Endothelial cell of umbilical vein (primary cell): ENCODE measurements around the gene PDS5B. TPM values are rescaled to one million over a fixed set of nuclear protein-coding genes. Genes with fewer than 3 reads are reported as not detected.

ENCODE experiments used
- BruUV-seq: library from RNA; stranded (reverse); fragments of 400-500 nt; replicated peaks from 2 replicates; lab custom pipeline; 2021; lab: Mats Ljungman, UMichigan
- CTCF ChIA-PET: fragments of 300-600, 350-600 bp; sonication (Branson Sonifier 250); formaldehyde crosslinking; loops from one replicate; lab custom pipeline; 2021; ENCODE audit warnings: antibody characterized with exemption, inconsistent platforms; lab: Charles Lee
- POLR2A ChIA-PET: fragments of 300-600, 350-600 bp; sonication (Branson Sonifier 250); formaldehyde crosslinking; loops from one replicate; lab custom pipeline; 2021; ENCODE audit warnings: antibody characterized with exemption, inconsistent platforms; lab: Charles Lee
- DNase-seq: peaks from one replicate; pipeline ENCODE4 v3.0.0-alpha.2; 2011; ENCODE audit warnings: low read depth, low spot score
- FAIRE-seq: peaks from 2 replicates; lab custom pipeline; 2011; peaks lifted over from hg19 to GRCh38; lab: Jason Lieb, UNC
- H2AFZ ChIP-seq: 2 replicates; pipeline ENCODE4 v1.6.0; 2012; ENCODE audit warnings: low read depth, low read length, control low read depth, inconsistent platforms
- H3K27ac ChIP-seq: 2 replicates; pipeline ENCODE4 v1.5.1; 2011; ENCODE audit warnings: low read depth, mild to moderate bottlenecking, control low read depth, low read length, moderate library complexity; ENCODE audit not compliant: insufficient read depth
- H3K27me3 ChIP-seq, 2 experiments: 2 replicates each; pipeline versions ENCODE4 v1.6.0 to v1.6.1; 2011; ENCODE audit warnings: low read length in 2 of 2, mixed read lengths in 1 of 2; ENCODE audit not compliant: control insufficient read depth in 2 of 2, insufficient read depth in 2 of 2
- H3K36me3 ChIP-seq, 2 experiments: 2 replicates in 1 of 2; 3 replicates in 1 of 2; pipeline ENCODE4 v1.5.1; 2011; ENCODE audit warnings: low read length in 2 of 2, mild to moderate bottlenecking in 1 of 2, moderate library complexity in 1 of 2; ENCODE audit not compliant: control insufficient read depth in 2 of 2, insufficient read depth in 2 of 2; ENCODE audit errors: extremely low read depth in 1 of 2
- H3K4me1 ChIP-seq: 3 replicates; pipeline ENCODE4 v1.5.1; 2011; ENCODE audit warnings: mild to moderate bottlenecking, low read length; ENCODE audit not compliant: control insufficient read depth, insufficient read depth; ENCODE audit errors: extremely low read depth
- H3K4me2 ChIP-seq: 2 replicates; pipeline ENCODE4 v1.6.1; 2011; ENCODE audit warnings: low read length, control low read depth, mixed read lengths; ENCODE audit not compliant: insufficient read depth
- H3K4me3 ChIP-seq, 3 experiments: fragments of 200-600 bp in 1 of 3; sonication (generic), shearing (Covaris generic) in 1 of 3; replicated peaks in 1 of 3; 2 replicates each; pipeline ENCODE4 v1.5.1; 2011 to 2016; ENCODE audit warnings: control low read depth in 3 of 3, low read length in 3 of 3, mild to moderate bottlenecking in 2 of 3, inconsistent platforms in 1 of 3, low read depth in 1 of 3, moderate library complexity in 1 of 3; ENCODE audit not compliant: insufficient read depth in 1 of 3
- H3K79me2 ChIP-seq: 2 replicates; pipeline ENCODE4 v1.6.0; 2012; ENCODE audit warnings: low read length, inconsistent platforms; ENCODE audit not compliant: control insufficient read depth, insufficient read depth
- H3K9ac ChIP-seq: replicated peaks from 2 replicates; pipeline ENCODE3; 2011; ENCODE audit warnings: low read length, control low read depth; ENCODE audit not compliant: insufficient read depth; ENCODE audit errors: extremely low read depth
- H3K9me1 ChIP-seq: replicated peaks from 3 replicates; pipeline ENCODE4 v1.6.0; 2011; ENCODE audit warnings: mild to moderate bottlenecking, low read length; ENCODE audit not compliant: control insufficient read depth, insufficient read depth; ENCODE audit errors: extremely low read depth
- H3K9me3 ChIP-seq: replicated peaks from 2 replicates; pipeline ENCODE4 v1.5.1; 2012; ENCODE audit warnings: low read length, inconsistent platforms; ENCODE audit not compliant: control insufficient read depth, insufficient read depth
- H4K20me1 ChIP-seq: replicated peaks from 2 replicates; pipeline ENCODE3; 2011; ENCODE audit warnings: mild to moderate bottlenecking, low read length; ENCODE audit not compliant: control insufficient read depth, insufficient read depth; ENCODE audit errors: extremely low read depth
- EZH2 ChIP-seq: IDR thresholded peaks from 2 replicates; pipeline ENCODE4 v1.6.1; 2012; ENCODE audit warnings: borderline replicate concordance, low read depth, mild to moderate bottlenecking, moderate library complexity, low read length, inconsistent platforms; ENCODE audit not compliant: severe bottlenecking
- FOS ChIP-seq: IDR thresholded peaks from 2 replicates; pipeline ENCODE4 v1.6.1; 2011; ENCODE audit warnings: mild to moderate bottlenecking, low read length, moderate library complexity, borderline replicate concordance; ENCODE audit not compliant: insufficient read depth
- GATA2 ChIP-seq: IDR thresholded peaks from 2 replicates; pipeline ENCODE4 v1.7.0; 2011; ENCODE audit warnings: low read depth, mild to moderate bottlenecking, moderate library complexity, mixed read lengths, low read length; ENCODE audit not compliant: insufficient read length, insufficient read depth
- JUN ChIP-seq: IDR thresholded peaks from 2 replicates; pipeline ENCODE4 v1.6.1; 2011; ENCODE audit warnings: borderline replicate concordance, low read depth; ENCODE audit not compliant: insufficient read length, insufficient read depth
- MYC ChIP-seq: IDR thresholded peaks from one replicate; pipeline ENCODE4 v1.6.1; 2011; ENCODE audit warnings: mild to moderate bottlenecking, low read depth, low read length
- POLR2A ChIP-seq: IDR thresholded peaks from 2 replicates; pipeline ENCODE4 v1.6.1; 2012; ENCODE audit warnings: low read depth, mild to moderate bottlenecking, control low read depth, low read length
- POLR2AphosphoS5 ChIP-seq: IDR thresholded peaks from 2 replicates; pipeline ENCODE4 v1.6.1; 2012; ENCODE audit warnings: low read depth, mild to moderate bottlenecking, control low read depth, low read length, moderate library complexity; ENCODE audit not compliant: insufficient read depth
- dilution Hi-C: fragments of 300-500 bp; cut with MboI; formaldehyde crosslinking; loops from one replicate; pipeline ENCODE4 v1.15.0; 2019; ENCODE audit warnings: low sequenced_read_pairs; ENCODE audit not compliant: extremely low pct_ligation_motif_present
- intact Hi-C: fragments of 100-400 bp; cut with micrococcal nuclease; formaldehyde crosslinking; loops from one replicate; pipeline ENCODE4 v1.10.0; 2022
- polyA plus RNA-seq, 4 experiments: library from polyadenylated mRNA; depleted of rRNA in 3 of 4; stranded (reverse) in 3 of 4; unstranded in 1 of 4; fragments of >200 nt; gene quantifications; 2 replicates each; pipeline versions ENCODE4 v1.2.1 to v1.2.3, GENCODE V29; 2011 to 2012; ENCODE audit warnings: missing spikeins in 1 of 4
- total RNA-seq: library from RNA; stranded (reverse); gene quantifications from 2 replicates; pipeline ENCODE4 v1.2.3, GENCODE V29; 2021
- TF ChIP-seq, protein P1 (sequence below): IDR thresholded peaks from 2 replicates; pipeline ENCODE4 v1.6.1; 2011; ENCODE audit not compliant: insufficient read depth, insufficient read length
- TF ChIP-seq, protein P2 (sequence below), 2 donors: IDR thresholded peaks; 1 replicate in 1 of 2; 2 replicates in 1 of 2; pipeline ENCODE4 v1.5.1; 2011; ENCODE audit warnings: low read length in 2 of 2, mild to moderate bottlenecking in 2 of 2, moderate library complexity in 2 of 2, control low read depth in 1 of 2, inconsistent platforms in 1 of 2, low read depth in 1 of 2; ENCODE audit not compliant: insufficient read depth in 1 of 2; ENCODE audit errors: extremely low read depth in 1 of 2

The PDS5B gene
- total and polyA plus RNA-seq, 2 donors (not counting 3 experiments of a cell fraction or from before 2014, with no cell fraction given): 3.9 to 40.3 TPM

DNA sequence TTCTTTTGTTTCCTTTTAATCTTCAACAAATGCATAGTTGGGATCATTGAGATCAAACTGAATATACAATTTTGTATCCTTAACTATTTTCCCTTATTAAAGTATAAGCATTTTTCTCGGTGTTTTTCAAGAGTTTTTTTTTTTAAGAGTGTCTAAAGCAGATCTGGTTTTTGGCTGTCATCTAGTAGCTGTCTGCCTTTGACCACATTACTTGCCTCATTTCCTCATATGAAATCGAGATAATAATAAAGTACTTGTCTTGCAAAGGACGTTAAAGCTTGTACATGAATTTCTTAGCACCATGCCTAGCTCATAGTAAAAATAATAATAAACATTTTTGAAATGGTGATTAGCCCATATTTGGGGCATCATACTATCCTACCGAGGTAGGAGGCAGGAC, 121.2 kb downstream of the PDS5B start:
- POLR2A ChIA-PET: interaction anchor here (0.6 kb wide), 1 partner anchor 288 kb away, joined by 8 read pairs; no protein-coding TSS in a partner anchor
- no peak overlapping the region for H3K27ac ChIP-seq
- no peaks in the 10 kb centered on the region for H3K9me1 ChIP-seq
- no peaks in the 10 kb centered on the region for H3K79me2 ChIP-seq
- no peak overlapping the region for H2AFZ ChIP-seq
- H3K9me3 ChIP-seq: no peaks in the 10 kb centered on the region
- CTCF ChIA-PET: interaction anchor here (1.0 to 1.5 kb wide), 3 partner anchors 10 to 39 kb away, joined by 3 to 5 read pairs (median 4); no protein-coding TSS in a partner anchor
- intact Hi-C loops: no loop called here
- no peaks in the 10 kb centered on the region for H4K20me1 ChIP-seq
- DNase-seq (no peak), FAIRE-seq (no peak)
- H3K9ac ChIP-seq: no peak overlapping the region
- no peaks in the 10 kb centered on the region for H3K27me3 ChIP-seq
- H3K4me2 ChIP-seq: no peak overlapping the region
- H3K36me3 ChIP-seq: peaks cover 0 to 3% of the 10 kb centered on the region in 2 experiments
- H3K4me1 ChIP-seq: no peaks in the 10 kb centered on the region
- no TSS peak for BruUV-seq
- TF ChIP-seq, protein P1, sequence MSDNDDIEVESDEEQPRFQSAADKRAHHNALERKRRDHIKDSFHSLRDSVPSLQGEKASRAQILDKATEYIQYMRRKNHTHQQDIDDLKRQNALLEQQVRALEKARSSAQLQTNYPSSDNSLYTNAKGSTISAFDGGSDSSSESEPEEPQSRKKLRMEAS: no peak
- TF ChIP-seq, protein P2, sequence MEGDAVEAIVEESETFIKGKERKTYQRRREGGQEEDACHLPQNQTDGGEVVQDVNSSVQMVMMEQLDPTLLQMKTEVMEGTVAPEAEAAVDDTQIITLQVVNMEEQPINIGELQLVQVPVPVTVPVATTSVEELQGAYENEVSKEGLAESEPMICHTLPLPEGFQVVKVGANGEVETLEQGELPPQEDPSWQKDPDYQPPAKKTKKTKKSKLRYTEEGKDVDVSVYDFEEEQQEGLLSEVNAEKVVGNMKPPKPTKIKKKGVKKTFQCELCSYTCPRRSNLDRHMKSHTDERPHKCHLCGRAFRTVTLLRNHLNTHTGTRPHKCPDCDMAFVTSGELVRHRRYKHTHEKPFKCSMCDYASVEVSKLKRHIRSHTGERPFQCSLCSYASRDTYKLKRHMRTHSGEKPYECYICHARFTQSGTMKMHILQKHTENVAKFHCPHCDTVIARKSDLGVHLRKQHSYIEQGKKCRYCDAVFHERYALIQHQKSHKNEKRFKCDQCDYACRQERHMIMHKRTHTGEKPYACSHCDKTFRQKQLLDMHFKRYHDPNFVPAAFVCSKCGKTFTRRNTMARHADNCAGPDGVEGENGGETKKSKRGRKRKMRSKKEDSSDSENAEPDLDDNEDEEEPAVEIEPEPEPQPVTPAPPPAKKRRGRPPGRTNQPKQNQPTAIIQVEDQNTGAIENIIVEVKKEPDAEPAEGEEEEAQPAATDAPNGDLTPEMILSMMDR (IDR thresholded peaks at IDR 0.05; ENCODE audit: extremely low read depth in 1 of 2, insufficient read depth in 1 of 2, low read depth in 1 of 2, low read length in 2 of 2): no peak
- no peak overlapping the region for H3K4me3 ChIP-seq
- dilution Hi-C loops: no loop called here

DNA sequence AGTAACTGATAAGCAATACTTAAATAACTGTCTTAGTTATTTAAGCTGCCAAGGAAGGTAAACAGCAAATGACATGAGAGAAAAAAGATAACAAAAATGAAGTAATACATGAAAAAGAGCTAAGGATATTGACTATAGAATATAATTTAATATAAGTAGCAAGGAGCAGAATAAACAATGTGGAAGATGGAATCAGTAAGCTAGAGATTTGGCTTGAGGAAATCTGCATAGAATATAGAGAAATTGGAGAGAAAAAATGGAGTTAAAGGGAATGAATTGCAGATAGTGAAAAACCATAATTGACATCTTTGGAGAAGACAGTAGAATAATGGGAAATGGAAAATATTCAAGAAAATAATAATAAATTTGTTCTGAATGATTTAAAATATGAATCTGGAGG, 127.1 kb downstream of the PDS5B start:
- Histone ChIP-seq H3K4me1 (no peaks in the 10 kb centered on the region), H3K27ac (no peak overlapping the region), H3K9me3 (no peaks in the 10 kb centered on the region), H3K36me3 (peaks cover 0 to 5% of the 10 kb centered on the region in 2 experiments), H3K27me3 (no peaks in the 10 kb centered on the region), H3K79me2 (no peaks in the 10 kb centered on the region), H3K4me2 (no peak overlapping the region), H2AFZ (no peak overlapping the region), H3K9me1 (no peaks in the 10 kb centered on the region), H3K4me3 (no peak overlapping the region), H3K9ac (no peak overlapping the region), H4K20me1 (no peaks in the 10 kb centered on the region)
- ChIA-PET POLR2A (no interaction called here), CTCF (interaction anchor here (0.8 to 2.4 kb wide), 3 partner anchors 12 to 36 kb away, joined by 3 to 7 read pairs (median 4); no protein-coding TSS in a partner anchor)
- no peak for DNase-seq
- no peak for TF ChIP-seq GATA2
- TF ChIP-seq FOS: no peak
- no peak for TF ChIP-seq MYC
- TF ChIP-seq, protein P2 (IDR thresholded peaks at IDR 0.05; ENCODE audit: extremely low read depth in 1 of 2, insufficient read depth in 1 of 2, low read depth in 1 of 2, low read length in 2 of 2): no peak
- no peak for TF ChIP-seq POLR2AphosphoS5
- TF ChIP-seq JUN: no peak
- no peak for TF ChIP-seq EZH2
- TF ChIP-seq, protein P1: no peak
- TF ChIP-seq POLR2A: no peak
- intact Hi-C loops: no loop called here
- BruUV-seq: no TSS peak
- dilution Hi-C loops: no loop called here
- no peak for FAIRE-seq
